Measurements from ENCODE around the gene ITIH5.

GRCh38 chr10:7563770-7564169 is 103.0 kb downstream of the ITIH5 start:
- TF ChIP-seq CTCF (IDR thresholded peaks at IDR 0.05; ENCODE audit: low read length) (no peak), EZH2 (optimal IDR thresholded peaks at IDR 0.05; ENCODE audit: low read depth, low read length) (no peak)

Data from MM.1S (cell line).